KMS-11 (cell line): ENCODE data around the gene OSBPL10.

ENCODE experiments used
- H2AFZ ChIP-seq: fragments of 200-600 bp; sonication (generic); 2 replicates; pipeline ENCODE4 v1.6.1; 2016; ENCODE audit warnings: antibody characterized with exemption, mixed run types, low read depth
- H3K27ac ChIP-seq: fragments of 200-600 bp; sonication (generic); 2 replicates; pipeline ENCODE4 v1.6.1; 2016; ENCODE audit warnings: mild to moderate bottlenecking, mixed run types
- H3K27me3 ChIP-seq: fragments of 200-600 bp; sonication (generic); 2 replicates; pipeline ENCODE4 v1.6.1; 2017; ENCODE audit warnings: mild to moderate bottlenecking, low read depth, mixed run types, moderate library complexity; ENCODE audit not compliant: insufficient read depth
- H3K36me3 ChIP-seq: fragments of 200-600 bp; sonication (generic); 2 replicates; pipeline ENCODE4 v1.6.1; 2017; ENCODE audit warnings: mild to moderate bottlenecking, mixed run types; ENCODE audit not compliant: insufficient read depth
- H3K4me1 ChIP-seq: fragments of 200-600 bp; sonication (generic); 2 replicates; pipeline ENCODE4 v1.6.1; 2016; ENCODE audit warnings: mild to moderate bottlenecking, low read depth, mixed run types; ENCODE audit not compliant: poor library complexity, severe bottlenecking
- H3K4me2 ChIP-seq: fragments of 200-600 bp; sonication (generic); 2 replicates; pipeline ENCODE4 v1.7.0; 2016; ENCODE audit warnings: mild to moderate bottlenecking, mixed run types
- H3K4me3 ChIP-seq: fragments of 200-600 bp; sonication (generic); IDR thresholded peaks from 2 replicates; pipeline ENCODE4 v1.6.1; 2017; ENCODE audit warnings: low read depth, low read length, mixed read lengths; ENCODE audit not compliant: insufficient read depth
- H3K79me2 ChIP-seq: fragments of 200-600 bp; sonication (generic); 2 replicates; pipeline ENCODE4 v1.6.1; 2016; ENCODE audit warnings: low read depth, mixed run types; ENCODE audit not compliant: insufficient read depth
- H3K9ac ChIP-seq: fragments of 200-600 bp; sonication (generic); 2 replicates; pipeline ENCODE4 v1.6.1; 2016; ENCODE audit warnings: mild to moderate bottlenecking, mixed run types
- H4K20me1 ChIP-seq: fragments of 200-600 bp; sonication (generic); 2 replicates; pipeline ENCODE4 v1.6.1; 2016; ENCODE audit warnings: mild to moderate bottlenecking, mixed run types; ENCODE audit not compliant: insufficient read depth
- TF ChIP-seq, protein P1 (sequence below): fragments of 200-600 bp; sonication (generic); conservative IDR thresholded peaks from 2 replicates; pipeline ENCODE4 v1.6.1; 2017; ENCODE audit warnings: low read depth, mild to moderate bottlenecking, antibody characterized with exemption, low read length, moderate library complexity, mixed read lengths

OSBPL10 gene

GRCh38 chr3:31936420-31937060 is 44.5 kb downstream of the OSBPL10 start:
- no peaks in the 10 kb centered on the region for H3K27me3 ChIP-seq
- no peak overlapping the region for H3K9ac ChIP-seq
- no peaks in the 10 kb centered on the region for H3K36me3 ChIP-seq
- no peaks in the 10 kb centered on the region for H4K20me1 ChIP-seq
- no peaks in the 10 kb centered on the region for H3K4me1 ChIP-seq
- no peaks in the 10 kb centered on the region for H3K79me2 ChIP-seq
- H3K4me3 ChIP-seq = no peak overlapping the region
- H3K27ac ChIP-seq = no peak overlapping the region
- H2AFZ ChIP-seq = no peak overlapping the region
- no peak overlapping the region for H3K4me2 ChIP-seq
- TF ChIP-seq, protein P1, sequence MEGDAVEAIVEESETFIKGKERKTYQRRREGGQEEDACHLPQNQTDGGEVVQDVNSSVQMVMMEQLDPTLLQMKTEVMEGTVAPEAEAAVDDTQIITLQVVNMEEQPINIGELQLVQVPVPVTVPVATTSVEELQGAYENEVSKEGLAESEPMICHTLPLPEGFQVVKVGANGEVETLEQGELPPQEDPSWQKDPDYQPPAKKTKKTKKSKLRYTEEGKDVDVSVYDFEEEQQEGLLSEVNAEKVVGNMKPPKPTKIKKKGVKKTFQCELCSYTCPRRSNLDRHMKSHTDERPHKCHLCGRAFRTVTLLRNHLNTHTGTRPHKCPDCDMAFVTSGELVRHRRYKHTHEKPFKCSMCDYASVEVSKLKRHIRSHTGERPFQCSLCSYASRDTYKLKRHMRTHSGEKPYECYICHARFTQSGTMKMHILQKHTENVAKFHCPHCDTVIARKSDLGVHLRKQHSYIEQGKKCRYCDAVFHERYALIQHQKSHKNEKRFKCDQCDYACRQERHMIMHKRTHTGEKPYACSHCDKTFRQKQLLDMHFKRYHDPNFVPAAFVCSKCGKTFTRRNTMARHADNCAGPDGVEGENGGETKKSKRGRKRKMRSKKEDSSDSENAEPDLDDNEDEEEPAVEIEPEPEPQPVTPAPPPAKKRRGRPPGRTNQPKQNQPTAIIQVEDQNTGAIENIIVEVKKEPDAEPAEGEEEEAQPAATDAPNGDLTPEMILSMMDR = no peak

GRCh38 chr3:31934866-31935265 is 46.2 kb downstream of the OSBPL10 start:
- Histone ChIP-seq H3K27ac (no peak overlapping the region), H4K20me1 (no peaks in the 10 kb centered on the region), H3K4me3 (no peak overlapping the region), H3K4me1 (no peaks in the 10 kb centered on the region), H3K36me3 (no peaks in the 10 kb centered on the region), H3K4me2 (no peak overlapping the region), H2AFZ (no peak overlapping the region), H3K79me2 (no peaks in the 10 kb centered on the region), H3K27me3 (no peaks in the 10 kb centered on the region), H3K9ac (no peak overlapping the region)
- TF ChIP-seq, protein P1 = no peak

DNA sequence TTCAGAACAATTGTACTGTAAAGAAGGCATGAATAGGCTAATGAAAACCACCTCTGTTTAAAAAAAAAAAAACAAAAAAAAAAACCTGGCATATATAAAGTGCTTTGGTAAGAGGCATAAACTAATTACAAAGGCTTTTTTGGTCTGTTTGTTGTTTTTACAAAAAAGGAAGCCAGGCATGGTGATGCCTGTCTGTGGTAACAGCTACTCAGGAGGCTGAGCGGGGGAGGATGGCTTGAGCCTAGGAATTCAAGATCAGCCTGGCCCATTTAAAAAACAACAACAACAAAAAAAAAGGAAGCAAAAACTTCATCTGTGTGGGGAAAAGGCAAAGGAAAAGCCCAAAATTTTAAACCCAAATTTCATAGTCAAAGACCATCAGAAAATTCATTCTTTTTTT is 47.0 kb downstream of the OSBPL10 start:
- no peaks in the 10 kb centered on the region for H3K79me2 ChIP-seq
- H4K20me1 ChIP-seq = no peaks in the 10 kb centered on the region
- no peak overlapping the region for H3K4me2 ChIP-seq
- TF ChIP-seq, protein P1 = no peak
- H3K9ac ChIP-seq = no peak overlapping the region
- H3K27ac ChIP-seq = no peak overlapping the region
- no peak overlapping the region for H3K4me3 ChIP-seq
- no peaks in the 10 kb centered on the region for H3K36me3 ChIP-seq
- H2AFZ ChIP-seq = no peak overlapping the region
- no peaks in the 10 kb centered on the region for H3K27me3 ChIP-seq
- H3K4me1 ChIP-seq = no peaks in the 10 kb centered on the region

- no peaks in the 10 kb centered on the region for H4K20me1 ChIP-seq
- H3K79me2 ChIP-seq = no peaks in the 10 kb centered on the region
- no peaks in the 10 kb centered on the region for H3K27me3 ChIP-seq
- TF ChIP-seq, protein P1 = no peak
- H3K9ac ChIP-seq = no peak overlapping the region
- no peaks in the 10 kb centered on the region for H3K36me3 ChIP-seq
- no peaks in the 10 kb centered on the region for H3K4me1 ChIP-seq
- no peak overlapping the region for H3K4me2 ChIP-seq
- no peak overlapping the region for H2AFZ ChIP-seq
- no peak overlapping the region for H3K4me3 ChIP-seq
- H3K27ac ChIP-seq = no peak overlapping the region
Measured at GRCh38 chr3:31932990-31933389, 48.1 kb downstream of the OSBPL10 start.
